Bronchial epithelial cell (primary cell): ENCODE measurements around the gene KCNH4. TPM values are rescaled to one million over a fixed set of nuclear protein-coding genes. Genes with fewer than 3 reads are reported as not detected.
A peak's percentile ranks its signal among the peaks of the same experiment; 100 is the strongest.

Source experiments
- DNase-seq: peaks from one replicate; pipeline ENCODE4 v3.0.0-alpha.2; 2010; ENCODE audit warnings: low read depth
- FAIRE-seq: peaks from 2 replicates; lab custom pipeline; 2011; peaks lifted over from hg19 to GRCh38; lab: Jason Lieb, UNC
- H3K27me3 ChIP-seq: 2 replicates; pipeline ENCODE4 v1.5.1; 2011; ENCODE audit warnings: low read length; ENCODE audit not compliant: control insufficient read depth, insufficient read depth
- H3K36me3 ChIP-seq: 2 replicates; pipeline ENCODE4 v1.5.1; 2011; ENCODE audit warnings: low read length; ENCODE audit not compliant: control insufficient read depth, insufficient read depth
- H3K4me3 ChIP-seq: 2 replicates; pipeline ENCODE4 v1.5.1; 2011; ENCODE audit warnings: mild to moderate bottlenecking, low read depth, low read length, control low read depth
- total RNA-seq: library from RNA; depleted of rRNA; stranded (reverse); fragments of >200 nt; gene quantifications from 2 replicates; pipeline ENCODE4 v1.2.1, GENCODE V29; 2014
- TF ChIP-seq, protein P1 (sequence below): IDR thresholded peaks from 2 replicates; pipeline ENCODE4 v1.5.1; 2011; ENCODE audit warnings: mild to moderate bottlenecking, moderate library complexity, low read length, control low read depth, inconsistent platforms; ENCODE audit not compliant: insufficient read depth, severe bottlenecking

KCNH4 gene
- total RNA-seq, 1 donor from 2014 or later, result not detected

DNA sequence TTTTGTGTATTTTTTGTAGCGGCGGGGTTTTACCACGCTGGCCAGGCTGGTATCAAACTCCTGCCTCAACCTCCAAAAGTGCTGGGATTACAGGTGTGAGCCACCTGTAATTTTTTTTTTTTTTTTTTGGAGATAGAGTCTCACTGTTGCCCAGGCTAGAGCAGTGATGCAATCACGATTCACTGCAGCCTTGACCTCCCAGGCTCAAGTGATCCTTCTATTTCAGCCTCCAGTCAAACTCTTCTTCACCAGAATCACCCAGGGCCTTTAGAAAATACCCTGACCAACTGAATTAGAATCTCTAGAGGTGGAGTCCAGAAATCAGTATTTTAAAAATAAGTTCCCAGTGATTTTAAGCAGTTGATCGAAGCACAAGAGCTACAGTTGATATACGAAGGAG lies 45.8 kb downstream of the KCNH4 start:
- TF ChIP-seq, protein P1, sequence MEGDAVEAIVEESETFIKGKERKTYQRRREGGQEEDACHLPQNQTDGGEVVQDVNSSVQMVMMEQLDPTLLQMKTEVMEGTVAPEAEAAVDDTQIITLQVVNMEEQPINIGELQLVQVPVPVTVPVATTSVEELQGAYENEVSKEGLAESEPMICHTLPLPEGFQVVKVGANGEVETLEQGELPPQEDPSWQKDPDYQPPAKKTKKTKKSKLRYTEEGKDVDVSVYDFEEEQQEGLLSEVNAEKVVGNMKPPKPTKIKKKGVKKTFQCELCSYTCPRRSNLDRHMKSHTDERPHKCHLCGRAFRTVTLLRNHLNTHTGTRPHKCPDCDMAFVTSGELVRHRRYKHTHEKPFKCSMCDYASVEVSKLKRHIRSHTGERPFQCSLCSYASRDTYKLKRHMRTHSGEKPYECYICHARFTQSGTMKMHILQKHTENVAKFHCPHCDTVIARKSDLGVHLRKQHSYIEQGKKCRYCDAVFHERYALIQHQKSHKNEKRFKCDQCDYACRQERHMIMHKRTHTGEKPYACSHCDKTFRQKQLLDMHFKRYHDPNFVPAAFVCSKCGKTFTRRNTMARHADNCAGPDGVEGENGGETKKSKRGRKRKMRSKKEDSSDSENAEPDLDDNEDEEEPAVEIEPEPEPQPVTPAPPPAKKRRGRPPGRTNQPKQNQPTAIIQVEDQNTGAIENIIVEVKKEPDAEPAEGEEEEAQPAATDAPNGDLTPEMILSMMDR, result no peak
- no peaks in the 10 kb centered on the region for H3K27me3 ChIP-seq
- DNase-seq (no peak), FAIRE-seq (no peak)
- peaks cover 10% of the 10 kb centered on the region for H3K36me3 ChIP-seq
- H3K4me3 ChIP-seq, result no peak overlapping the region

DNA sequence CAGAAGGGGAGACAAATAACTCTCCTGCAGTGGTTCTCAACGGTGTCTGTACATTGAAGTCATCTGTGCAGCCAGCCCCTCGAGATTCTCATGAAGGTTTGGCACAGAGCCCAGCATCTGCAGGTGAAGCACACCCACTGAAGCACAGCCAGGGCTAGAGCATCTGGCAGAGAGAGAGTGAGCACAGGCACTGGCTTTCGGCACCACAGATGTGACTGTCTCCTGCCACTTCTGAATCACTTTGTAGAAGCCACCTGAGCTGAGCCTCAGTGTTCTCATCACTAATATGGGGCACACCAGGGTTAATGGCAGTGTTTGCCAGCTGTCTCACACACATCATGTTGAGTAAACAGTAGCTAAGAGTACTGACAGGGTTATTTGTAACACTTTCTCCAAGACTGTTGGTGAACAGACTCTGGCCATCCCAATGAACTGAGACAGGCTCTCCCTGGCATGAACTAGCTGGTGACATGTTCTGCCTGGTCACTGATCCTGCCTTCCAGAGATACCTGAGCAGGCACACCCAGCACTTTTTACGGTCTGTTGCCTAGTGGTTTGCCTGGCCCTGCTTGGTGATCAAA lies 47.4 kb downstream of the KCNH4 start:
- TF ChIP-seq, protein P1, result no peak
- H3K4me3 ChIP-seq, result no peak overlapping the region
- H3K27me3 ChIP-seq, result no peaks in the 10 kb centered on the region
- peaks cover 24% of the 10 kb centered on the region for H3K36me3 ChIP-seq
- peak; percentile 27 for DNase-seq
- peak; percentile 7 for FAIRE-seq

DNA sequence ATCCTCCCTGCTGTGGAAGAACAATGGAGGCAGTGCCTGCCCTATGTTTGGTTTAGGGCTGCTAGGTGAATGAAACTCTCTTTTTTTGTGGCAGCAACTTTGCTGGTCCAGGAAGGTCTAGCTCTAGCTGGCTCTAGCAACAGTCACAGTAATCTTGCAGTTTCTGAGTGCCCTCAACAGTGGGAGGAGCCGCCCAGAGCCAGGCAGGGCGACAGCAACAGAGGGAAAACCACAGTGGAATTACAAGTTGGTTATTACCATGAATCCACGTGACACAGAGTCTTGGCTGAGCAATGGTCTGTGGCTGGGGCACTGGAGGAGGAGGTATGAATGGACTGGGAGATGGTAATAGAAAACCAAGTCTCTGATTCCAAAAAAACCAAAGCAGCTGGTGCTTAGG lies 48.0 kb downstream of the KCNH4 start:
- no peak for FAIRE-seq
- DNase-seq, result peak; percentile 61
- peaks cover 27% of the 10 kb centered on the region for H3K36me3 ChIP-seq

DNA sequence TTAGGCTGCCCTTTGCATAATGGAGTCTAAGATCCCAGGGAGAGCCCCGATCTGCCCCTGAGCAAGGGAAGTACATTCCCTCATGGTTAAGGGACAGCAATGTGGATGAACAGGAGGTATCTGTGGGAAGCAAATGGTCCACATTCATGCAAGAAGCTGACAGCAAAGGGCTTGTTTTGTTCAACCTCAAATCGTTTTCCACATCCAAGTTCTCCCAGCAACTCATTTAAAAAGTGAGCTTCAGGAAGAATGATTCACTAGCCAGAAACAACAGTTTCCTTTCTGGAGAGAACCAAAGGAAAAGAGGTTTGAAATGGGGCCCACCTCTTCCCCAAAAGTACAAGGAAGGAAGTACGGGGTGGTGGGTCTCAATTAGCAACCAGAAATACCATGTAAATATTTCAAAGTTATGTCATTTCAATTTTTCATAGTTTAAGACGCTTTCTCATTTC lies 48.9 kb downstream of the KCNH4 start:
- DNase-seq (no peak), FAIRE-seq (no peak)
- H3K27me3 ChIP-seq, result no peaks in the 10 kb centered on the region
- TF ChIP-seq, protein P1, result no peak
- H3K36me3 ChIP-seq, result peaks cover 28% of the 10 kb centered on the region
- H3K4me3 ChIP-seq, result no peak overlapping the region

More for the DNA sequence above, 48.0 kb downstream of the KCNH4 start:
- Histone ChIP-seq H3K27me3 (no peaks in the 10 kb centered on the region), H3K4me3 (no peak overlapping the region)
- TF ChIP-seq, protein P1, result no peak

DNA sequence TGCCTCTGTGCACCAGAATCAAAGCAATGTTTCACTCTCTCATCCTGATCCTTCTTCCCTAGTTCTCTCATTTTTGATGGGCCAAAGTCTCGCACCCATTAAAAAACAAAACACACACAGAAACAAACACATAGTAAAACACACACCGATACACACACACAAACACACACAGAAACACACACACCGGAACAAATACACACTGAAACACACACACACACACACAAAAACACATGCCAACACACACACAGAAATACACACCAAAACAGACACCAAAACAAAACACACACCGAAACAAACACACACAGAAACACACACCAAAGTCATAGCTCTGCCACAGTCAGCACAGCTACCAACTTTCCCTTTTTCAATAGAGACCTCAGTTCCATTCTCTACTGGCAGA lies 49.7 kb downstream of the KCNH4 start:
- DNase-seq, result no peak
- Histone ChIP-seq H3K36me3 (peaks cover 28% of the 10 kb centered on the region), H3K27me3 (no peaks in the 10 kb centered on the region), H3K4me3 (no peak overlapping the region)
- TF ChIP-seq, protein P1, result no peak
- FAIRE-seq, result no peak

DNA sequence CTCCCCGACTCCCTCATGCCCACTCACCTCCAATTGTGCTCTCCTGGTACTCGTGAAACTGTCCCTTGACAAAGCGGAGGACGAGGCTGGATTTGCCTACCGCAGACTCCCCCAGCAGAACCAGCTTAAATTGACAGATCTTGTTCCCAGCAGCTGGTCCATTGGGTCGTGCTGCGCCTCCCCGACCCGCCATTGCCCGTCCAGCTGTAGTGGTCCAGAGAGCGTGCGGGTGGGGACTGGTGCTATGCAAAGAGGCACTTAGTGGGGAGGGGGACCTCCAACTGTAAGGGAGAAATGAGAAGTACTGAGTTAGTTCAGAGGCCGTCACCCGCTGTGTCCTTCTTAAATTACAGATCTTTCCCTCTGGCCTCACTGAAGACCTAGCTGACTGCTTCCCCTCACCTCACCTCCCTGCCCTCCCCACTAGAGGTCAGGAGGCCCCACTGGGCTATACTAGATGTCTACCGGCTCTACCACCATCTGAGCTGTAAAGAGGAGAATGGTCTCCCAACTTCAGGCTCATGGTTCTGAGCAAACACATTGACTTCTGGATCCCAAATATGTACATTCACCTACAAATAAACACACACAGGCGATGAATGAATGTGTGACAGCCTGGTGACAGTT lies 50.5 kb downstream of the KCNH4 start:
- no peak for FAIRE-seq
- Histone ChIP-seq H3K4me3 (no peak overlapping the region), H3K27me3 (no peaks in the 10 kb centered on the region), H3K36me3 (peaks cover 30% of the 10 kb centered on the region)
- TF ChIP-seq, protein P1, result no peak
- DNase-seq, result no peak
